HG03060 (cell line): ENCODE data around the gene HYOU1.
"Not testable (repeated sequence)": the region's sequence is repeated elsewhere in the genome, so short reads cannot be mapped to it uniquely, and the experiment has no call there.

Source experiments
- ATAC-seq: cut with Tn5 transposase; IDR thresholded peaks from one replicate; pipeline ENCODE4 v1.9.1; 2021; ENCODE audit warnings: low read depth, moderate number of reproducible peaks; ENCODE audit not compliant: unreplicated experiment

Gene HYOU1

DNA sequence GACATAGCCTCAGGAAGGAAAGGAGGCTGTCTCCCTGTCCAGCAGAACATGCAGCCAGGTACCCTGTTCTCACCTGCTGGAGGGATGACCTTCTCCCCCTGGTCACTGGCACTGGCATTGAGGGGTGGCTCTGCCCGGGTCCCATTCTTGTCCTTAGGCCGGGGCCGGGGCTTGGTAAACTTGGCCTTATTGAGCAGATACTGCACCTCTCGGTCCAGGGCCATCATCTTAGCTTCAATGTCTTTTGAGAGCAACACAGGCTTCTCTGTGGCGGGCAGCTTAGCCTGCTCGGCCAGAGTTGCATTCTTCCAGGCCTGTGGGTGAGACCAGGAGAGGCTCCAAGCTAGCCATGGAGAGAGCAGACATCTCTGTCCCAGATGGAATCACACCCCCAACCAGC, 10.5 kb downstream of the HYOU1 start:
- no peak for ATAC-seq

DNA sequence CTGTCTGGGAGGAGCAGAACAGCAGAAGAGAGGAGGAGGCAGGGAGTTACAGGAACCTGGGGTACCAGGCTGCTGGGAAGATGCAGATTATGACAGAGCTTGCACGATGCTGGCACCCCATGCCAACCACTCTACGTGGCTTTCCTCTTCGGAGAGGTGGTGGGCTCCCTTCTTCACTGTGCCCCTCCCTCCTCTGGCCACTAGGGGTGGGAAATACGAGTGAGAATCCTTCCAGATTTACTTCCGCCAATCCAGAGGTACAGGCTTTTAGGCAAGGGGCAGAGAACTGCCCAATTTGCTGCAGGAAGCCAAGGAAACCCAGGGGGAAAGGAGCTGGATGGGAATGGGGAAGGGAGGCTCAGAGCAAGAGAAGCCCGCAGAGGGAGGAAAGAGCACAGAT, 12.3 kb downstream of the HYOU1 start:
- ATAC-seq, result no peak

DNA sequence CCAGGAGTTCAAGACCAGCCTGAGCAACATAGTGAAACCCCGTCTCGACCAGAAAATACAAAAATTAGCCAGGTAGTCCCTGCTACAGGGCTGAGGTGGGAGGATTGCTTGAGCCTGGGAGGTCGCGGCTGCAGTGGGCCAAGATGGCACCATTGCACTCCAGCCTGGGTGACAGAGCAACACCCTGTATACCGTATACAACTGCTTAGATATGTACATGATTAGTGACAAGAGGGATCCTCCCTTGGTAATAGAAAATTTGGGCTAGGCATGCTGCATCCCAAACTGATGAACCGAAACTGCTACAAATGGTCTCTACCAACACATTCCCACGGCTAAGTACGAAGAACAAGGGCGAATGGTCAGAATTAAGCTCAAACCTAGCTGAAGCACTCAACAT, 14.1 kb downstream of the HYOU1 start:
- ATAC-seq, result no peak

DNA sequence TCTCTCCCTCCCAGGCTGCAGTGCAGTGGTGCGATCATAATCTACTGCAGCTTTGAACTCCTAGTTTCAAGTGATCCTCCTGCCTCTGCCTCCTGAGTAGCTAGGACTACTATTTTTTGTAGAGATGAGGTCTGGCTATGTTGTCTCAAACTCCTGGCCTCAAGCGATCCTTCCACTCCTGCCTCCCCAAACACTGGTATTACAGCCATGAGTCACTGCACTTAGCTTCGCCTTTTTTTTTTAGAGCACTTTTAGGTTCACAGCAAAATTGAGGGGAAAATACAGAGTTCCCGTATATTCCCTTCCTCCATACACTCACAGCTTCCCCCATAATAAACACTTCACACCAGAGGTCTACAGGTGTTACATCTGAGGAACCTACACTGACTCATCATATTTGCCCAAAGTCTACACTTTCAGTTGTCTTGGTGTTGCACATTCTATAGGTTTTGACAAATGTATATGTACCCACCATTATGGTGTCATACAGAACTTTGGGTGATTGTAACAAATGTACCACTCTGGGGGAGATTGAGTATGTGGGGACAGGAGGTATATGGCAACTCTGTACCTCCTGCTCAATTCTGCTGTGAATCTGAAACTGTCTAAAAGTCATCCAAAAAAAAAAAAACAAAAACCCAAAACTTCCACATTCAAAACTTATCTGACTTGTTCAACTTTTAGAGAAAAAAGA, 15.0 kb downstream of the HYOU1 start:
- ATAC-seq, result no peak

DNA sequence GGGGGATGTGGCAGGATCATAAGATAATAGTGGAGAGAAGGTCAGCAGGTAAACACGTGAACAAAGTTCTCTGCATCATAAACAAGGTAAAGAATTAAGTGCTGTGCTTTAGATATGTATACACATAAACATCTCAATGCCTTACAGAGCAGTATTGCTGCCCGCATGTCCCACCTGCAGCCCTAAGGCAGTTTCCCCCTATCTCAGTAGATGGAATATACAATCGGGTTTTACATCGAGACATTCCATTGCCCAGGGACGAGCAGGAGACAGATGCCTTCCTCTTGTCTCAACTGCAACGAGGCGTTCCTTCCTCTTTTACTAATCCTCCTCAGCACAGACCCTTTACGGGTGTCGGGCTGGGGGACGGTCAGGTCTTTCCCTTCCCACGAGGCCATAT, 17.5 kb downstream of the HYOU1 start:
- not testable (repeated sequence) for ATAC-seq

DNA sequence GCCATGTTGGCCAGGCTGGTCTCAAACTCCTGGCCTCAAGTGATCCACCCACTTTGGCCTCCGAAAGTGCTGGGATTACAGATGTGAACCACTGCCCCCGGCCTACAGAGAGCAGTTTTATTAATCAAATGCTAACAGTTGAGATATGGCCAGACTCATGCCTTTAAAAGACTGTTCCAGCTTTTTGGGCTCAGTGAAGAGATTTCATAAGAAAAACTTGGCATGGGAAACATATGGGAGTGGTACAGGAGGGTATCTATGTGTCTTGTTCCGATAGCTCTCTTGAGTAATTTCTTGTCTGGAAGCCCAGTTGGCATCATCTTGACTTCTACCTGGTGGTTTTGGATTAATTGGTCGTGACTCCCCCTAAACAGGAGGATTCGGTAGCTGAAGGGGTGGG, 18.1 kb downstream of the HYOU1 start:
- ATAC-seq, result no peak

DNA sequence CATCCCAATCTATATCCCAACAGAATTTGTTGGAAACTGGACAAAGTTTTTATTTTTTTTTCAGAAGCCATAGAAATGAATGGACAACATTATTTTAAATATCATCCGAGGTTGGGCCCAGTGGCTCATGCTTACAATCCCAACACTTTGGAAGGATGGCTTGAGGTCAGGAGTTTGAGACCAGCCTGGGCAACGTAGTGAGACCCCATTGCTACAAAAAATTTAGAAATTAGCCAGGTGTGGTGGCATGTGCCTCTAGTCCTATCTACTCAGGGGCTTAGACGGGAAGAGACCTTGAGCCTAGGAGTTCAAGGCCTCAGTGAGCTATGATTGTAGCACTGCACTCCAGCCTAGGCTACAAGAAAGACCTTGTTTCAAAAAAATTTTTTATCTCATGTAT, 22.2 kb downstream of the HYOU1 start:
- no peak for ATAC-seq

DNA sequence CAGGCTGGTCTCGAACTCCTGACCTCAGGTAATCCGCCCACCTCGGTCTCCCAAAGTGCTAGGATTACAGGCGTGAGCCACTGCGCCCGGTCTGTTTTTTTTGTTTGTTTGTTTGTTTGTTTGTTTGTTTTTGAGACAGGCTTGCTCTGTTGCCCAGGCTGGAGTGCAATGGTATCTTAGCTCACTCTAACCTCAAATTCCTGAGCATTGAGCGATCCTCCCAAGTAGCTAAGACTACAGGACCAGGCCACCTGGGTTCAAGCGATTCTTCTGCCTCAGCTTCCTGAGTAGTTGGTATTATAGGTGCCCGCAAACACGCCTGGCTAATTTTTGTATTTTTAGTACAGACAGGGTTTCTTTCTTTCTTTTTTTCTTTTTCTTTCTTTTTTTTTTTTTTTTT, 23.6 kb downstream of the HYOU1 start:
- ATAC-seq, result not testable (repeated sequence)

DNA sequence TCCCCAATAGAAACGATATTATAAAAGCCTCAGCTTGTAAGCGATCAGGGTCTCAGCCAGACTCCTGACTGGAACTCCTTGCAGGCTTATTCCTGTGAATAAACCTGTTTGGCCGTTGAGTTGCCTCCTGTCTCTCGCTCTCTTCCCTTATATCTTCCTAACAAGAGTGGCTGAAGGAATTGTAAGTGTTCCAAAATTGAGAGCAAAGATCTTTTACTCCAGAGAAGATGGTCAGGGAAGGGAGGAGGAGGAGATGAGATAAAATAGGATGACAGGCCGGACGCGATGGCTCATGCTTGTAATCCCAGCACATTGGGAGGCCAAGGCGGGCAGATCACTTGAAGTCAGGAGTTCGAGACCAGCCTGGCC, 25.1 kb downstream of the HYOU1 start:
- no peak for ATAC-seq

DNA sequence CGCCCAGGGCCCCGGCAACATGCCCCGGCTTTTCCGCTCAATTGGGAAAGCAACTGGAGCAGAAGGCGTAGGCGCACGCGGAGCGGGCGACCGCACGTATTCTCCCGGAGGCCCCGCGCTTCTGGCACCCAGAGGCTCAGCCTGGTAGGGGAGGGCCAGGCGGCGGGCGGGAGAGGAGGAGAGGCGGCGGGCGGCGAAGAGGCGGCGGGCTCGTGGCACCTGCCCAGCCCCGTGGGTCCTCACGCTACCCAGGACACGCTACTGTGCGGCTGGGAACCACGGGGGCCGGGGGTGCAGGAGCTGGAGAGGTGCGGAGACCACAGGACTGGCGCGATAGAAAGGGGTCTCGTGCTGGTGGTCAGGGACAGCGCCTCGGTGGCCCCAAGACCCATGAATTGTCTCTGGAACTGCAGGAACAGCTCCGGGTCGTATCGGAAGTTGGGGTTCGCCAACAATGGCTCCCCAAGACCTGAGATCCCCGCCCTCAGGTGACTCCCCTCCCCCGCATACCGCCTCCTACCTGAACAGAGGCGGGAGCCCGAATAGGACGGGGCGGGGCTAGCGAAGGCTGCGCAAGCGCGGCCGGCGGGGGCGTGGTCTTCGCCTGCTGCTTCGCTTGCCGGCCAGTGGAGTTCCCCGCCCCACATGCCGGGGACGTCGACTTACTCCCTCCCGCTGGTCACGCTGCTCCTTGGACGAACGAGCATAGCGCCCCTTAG, 26.5 kb downstream of the HYOU1 start, which contains the start of gene SLC37A4:
SLC37A4 (minus strand) TSS at position 549 of the 719 bp plus-strand sequence.
- peak; percentile 80 for ATAC-seq

DNA sequence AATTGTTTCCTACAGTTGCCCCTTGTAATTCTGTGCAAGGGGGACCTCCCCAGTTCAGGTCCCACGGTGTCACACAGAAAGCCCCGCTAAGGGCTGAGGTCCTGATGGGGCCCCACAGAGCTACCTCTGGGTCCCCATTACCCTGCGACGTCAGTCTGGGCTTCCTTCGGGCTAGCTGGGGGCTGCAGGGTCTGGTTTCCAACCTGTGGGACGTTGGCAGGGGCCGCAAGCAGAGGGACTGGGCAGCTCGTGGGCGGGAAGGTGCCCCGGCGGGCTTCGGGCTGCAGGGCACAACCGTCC, 27.0 kb downstream of the HYOU1 start:
- no peak for ATAC-seq

DNA sequence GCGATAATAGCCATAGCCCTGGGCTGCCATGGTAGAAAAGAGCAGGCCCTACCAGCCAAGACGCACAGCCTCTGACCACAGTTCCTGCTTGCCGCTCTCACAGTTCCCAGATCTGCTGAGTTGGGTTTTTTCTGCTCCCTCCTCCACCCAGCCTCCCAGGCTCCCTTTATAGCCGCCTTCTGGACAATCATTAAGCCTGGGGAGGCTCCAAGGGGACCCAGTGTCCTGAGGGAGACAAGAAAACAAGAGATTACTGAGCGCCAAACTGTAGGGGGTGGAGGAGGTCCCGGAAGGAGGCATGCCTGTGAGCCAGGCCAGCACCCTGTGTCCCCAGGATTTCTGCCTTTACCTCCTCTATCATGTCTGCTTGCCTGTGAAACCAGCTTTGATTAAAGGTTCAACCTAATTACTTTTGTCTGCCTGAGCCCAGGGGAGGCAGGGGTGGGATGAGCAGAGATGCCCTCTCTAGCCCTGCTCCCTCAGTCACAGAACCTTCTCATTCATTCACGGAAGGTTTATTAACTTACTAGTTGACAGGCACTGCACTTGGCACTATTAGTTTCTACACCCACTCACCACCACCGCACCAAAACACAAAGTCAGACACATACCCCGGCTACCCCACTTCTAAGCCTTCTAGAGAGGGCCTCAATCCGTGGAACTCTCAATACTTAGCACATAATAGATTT, 27.5 kb downstream of the HYOU1 start:
- ATAC-seq, result no peak

DNA sequence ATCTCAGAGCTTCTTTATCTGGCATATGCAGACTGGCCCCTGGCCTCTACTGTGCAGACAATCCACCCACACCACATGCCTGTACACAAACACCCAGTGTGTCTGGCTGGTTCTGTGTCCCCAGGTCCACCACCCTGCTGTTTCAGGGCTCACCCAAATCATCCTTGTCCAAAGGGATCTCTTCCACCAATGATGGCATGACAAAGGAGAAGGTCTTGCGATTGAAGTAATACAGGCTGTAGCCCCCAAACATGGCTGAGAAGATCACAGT, 28.0 kb downstream of the HYOU1 start:
- ATAC-seq, result no peak

DNA sequence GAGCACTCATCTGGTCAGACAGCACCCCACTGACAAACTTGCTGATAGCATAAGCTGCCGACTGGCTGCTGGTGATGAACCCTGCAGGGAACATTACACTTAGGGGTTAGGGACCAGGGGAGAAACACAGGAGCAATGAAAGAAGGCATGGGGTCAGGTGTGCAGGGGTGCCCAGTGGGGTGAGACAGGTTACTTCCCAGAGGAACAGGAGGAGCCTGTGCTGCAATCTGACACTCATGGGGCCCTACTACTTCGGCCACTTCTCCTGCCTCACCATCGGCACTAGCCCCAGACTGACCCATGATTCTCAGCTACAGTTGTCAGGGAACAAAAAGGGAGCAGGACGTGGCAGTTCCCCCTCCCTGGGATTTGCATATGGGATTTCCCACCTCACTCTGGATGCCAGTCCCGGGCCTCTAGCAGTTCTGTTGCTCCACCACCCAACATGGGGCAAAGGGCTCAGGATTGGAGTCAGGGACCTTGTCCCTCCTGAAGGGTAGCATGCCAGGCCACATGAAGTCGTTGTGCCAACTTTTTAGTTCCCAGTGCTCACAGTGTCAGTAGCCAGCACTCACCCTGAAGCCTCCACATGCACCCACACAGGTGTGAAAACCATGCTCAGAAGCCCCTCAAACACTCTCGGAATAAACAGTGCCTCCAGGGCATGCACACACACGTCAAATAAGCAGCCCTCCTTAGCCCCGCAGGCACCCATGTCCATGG, 28.5 kb downstream of the HYOU1 start:
- no peak for ATAC-seq

DNA sequence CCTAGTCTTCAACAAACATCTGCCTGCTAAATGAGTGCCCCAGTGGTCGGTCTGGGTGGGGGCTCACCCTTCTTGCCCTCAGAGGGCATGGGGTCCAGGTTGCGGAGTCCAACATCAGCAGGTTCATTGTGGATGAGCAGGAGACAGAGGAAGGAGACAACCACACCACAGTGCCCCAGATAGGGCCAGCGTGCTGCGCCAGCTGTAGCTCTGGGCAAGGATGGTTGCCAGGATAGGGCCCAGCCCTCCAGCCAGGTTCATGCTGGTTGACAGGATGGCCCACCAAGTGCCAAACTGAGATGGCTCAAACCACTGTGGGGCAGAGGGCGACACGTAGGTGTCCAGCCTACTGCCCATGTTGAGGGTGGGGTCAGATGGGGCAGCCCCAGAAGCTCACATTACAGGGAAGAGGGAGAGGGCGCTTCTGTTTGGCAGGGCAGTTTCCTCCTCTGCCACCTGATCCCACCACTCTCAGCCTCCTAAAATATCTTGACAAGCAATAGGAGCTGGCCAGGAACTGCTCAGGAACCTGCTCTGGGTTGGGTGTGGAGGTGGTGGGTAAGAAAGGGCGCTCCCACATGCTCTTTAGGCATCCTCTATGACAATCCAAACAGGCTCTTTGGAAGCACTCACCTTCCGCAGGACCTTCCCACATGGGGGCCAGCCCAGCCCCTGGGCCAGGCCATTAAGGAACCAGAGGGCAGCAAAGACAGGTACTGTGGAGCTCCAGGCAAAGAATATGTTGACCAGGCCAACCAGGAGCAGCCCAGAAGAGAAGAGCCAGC, 29.3 kb downstream of the HYOU1 start:
- no peak for ATAC-seq

DNA sequence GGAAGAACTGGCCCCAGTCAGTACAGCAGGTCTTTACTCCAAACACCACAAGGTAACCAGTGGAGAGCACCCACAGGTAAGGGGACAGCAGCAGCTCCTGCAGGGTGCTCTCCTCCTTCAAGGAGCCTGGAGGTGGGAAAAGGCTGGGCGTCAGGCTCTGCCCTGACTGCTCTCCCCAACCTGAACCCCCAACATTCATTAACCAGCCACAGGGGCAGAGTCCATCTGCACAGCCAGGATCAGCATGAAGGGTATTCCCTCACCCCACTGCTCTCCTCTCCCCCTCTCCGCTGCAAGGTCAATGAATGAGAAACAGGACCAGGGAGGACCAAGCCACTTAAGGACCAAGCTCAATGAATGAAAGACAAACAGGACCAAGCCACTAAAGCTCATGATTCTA, 30.0 kb downstream of the HYOU1 start:
- no peak for ATAC-seq

DNA sequence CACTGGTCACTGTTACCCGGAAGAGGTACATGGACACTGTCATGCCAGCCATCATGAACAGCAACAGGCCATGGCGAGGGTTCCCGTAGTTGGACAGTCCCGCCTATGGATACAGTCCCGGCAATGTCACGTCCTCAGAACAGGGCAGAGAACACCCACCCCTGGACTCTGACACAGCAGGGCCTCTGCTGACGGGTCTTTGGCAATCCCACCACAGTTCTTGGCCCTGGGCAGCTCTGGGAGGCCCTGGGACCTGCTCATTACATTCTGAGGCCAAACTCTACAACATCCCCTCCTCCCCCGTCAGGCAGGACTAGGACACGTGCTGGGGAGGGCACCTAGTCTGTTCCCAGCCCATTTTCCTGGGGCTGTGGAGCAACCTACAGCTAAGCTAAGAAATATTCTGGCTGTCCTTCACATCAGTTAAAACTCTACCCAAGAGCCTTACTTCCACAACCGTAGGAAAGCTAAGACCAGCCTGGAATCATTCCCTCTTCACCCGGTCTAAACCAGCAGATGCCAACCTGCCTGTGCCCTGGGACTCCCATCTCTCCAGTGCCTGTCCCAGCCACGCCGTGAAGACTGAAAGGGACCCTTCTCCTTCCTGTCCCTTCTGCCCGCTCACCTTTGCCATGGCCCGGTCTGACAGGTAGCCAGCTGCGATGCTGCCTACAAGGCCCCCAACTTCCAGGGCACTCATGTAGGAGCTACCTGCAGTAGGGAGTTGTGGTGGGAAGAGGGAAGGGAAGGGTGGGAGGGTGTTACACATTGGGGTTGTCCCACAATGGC, 30.8 kb downstream of the HYOU1 start:
- ATAC-seq, result no peak

DNA sequence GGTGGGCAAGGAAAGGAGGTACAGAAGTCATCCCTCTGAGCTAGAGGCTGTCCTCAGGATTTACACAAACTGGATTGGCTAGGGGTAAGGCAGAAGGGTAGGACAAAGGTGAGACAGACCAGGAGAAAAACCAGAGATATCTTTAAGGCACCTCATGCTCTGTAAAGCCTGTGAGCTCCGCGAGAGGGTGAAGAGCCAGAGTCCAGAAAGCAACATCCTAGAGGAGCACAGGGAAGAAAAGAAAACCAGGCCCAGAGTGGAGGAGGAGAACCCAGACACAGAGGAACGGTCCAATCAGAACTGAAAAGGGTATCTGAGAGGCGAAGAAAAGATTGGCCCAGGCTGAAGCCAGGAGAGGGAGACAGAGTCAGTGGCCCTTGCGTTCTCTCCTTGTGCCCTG, 31.5 kb downstream of the HYOU1 start:
- ATAC-seq, result no peak

DNA sequence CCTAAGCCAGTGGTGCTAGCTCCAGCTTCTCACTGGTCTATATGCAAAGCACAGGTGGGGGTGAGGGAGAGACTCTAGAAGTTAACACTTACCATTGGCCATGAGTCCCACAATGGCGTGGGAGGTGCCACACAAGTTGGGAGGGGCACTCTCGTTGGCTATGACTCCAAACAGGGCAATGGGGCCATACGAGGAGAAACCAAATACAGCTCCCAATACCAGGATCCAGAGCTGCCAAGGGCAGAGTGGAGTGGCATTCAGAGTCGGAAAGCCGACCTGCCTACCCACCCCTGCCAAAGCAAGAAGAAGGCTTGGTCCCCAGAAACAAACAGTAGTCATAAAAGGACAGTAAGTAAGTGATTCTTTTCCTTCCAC, 31.9 kb downstream of the HYOU1 start:
- no peak for ATAC-seq

DNA sequence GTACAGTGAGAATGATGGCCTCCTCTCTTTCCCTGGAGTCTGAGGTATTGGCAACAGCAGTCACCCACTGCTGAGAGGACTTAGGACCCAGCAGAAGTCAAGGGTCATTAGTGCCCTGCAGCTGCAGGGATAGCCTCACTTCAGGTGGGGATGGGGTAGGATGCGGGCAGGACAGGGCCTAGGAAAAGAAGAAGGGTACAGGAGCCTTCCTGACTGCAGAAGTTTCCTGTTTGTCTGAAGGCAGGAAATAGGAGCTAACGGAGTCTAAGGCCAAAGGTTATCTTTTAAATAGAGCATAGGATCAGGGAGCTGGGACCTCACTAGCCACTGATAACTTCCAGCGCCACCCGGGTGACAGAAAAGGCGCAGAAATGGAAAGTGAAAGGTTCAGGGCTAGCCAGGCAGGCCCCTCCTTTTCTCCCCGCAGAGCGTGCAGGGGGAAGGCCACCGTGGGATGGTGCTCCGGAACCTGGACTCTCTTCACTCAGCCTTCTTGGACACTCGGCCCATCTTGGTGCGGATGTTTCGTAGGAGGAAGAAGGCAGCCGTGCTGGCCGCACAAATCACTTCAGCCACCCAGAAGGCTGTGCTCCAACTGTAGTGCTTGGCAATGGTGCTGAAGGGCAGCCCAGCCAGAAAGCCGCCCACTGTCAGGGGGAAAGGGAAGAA, 32.4 kb downstream of the HYOU1 start:
- ATAC-seq, result no peak
